A549 treated with dexamethasone at 1 μM for 4 hours (cell line): ENCODE measurements around the gene CFAP97D2. TPM values are rescaled to one million over a fixed set of nuclear protein-coding genes. Genes with fewer than 3 reads are reported as not detected.

ENCODE experiments used
- total RNA-seq: library from RNA; stranded (reverse); fragments of 200-300 nt; extraction: Qiagen RNA extraction; gene quantifications from 5 replicates; pipeline ENCODE4 v1.2.3, GENCODE V29; 2022

Gene CFAP97D2
- not detected in 5 replicates for total RNA-seq

DNA sequence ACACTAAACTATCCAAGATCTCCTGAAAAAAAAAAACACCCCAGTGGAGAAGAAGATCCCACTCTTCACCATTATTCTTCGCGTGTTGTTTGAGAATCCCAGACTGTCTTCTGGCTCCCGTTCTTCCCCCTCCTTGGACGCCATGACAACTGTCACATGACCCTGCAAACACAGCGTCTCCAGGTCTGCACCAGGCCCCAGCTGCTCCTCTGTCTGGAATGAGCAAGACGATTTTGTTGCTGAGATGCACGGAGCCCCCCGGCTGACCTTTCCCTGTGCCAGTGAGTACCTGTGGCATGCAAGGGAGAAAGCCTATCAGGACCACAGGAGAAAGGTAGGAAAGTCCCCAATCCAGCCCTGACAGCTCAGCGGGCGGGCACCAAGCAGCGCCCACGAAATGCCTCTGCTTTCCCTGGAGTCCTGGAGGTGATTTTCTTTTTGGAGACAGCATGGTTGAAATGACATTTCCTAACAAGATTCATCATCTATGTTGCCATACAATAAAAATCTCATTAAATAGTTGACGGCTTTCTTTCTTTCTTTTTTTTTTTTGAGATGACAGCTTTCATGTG lies at the start of gene CFAP97D2:
Gene CFAP97D2 (plus strand): TSS at position 171 of the 572 bp plus-strand sequence. CDS start 74 bp downstream, at position 245.

DNA sequence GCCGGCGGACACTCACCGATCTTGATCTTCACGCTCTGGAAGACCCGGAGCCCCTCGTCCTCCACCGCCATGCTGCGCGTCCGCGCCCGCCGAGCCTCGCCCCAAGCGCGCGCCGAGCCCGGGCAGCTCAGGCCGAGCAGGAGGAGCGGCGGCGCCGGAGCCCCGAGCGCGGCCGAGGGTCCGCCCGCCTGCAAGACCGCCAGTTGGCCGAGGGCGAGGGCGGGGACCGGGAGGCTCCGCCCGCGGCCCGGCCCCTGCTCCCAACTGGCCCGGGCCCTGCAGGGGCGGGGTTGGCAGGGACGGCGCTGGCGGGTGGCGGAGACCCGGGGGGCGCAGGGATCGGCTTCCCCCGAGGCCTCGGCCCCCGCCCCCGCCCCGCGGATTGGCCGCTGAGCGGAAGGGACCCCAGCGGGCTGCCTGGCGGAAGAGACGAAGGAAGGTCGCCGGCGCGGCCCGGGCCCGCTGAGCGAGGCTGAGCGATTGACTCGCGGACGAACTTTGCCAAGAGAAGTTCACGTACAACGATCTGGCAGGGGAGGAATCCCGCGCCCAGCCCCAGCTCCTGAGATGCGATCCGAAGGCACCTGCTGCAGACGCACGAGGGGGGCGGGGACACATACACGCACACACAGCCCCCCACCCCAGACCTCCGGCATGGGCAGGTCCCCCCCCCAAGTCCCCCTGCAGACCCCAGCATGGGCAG lies 46.5 kb upstream of the CFAP97D2 start, which contains the start of gene RASA3:
Gene RASA3 (minus strand): TSS at position 205 of the 703 bp plus-strand sequence. CDS start 134 bp downstream, at position 71.

GRCh38 chr13:114234645-114235421 lies 55.8 kb downstream of the CFAP97D2 start, which contains the start of gene CDC16:
TSS of gene CDC16 (plus strand) at chr13:114234897. CDS start at chr13:114235085, 188 bp downstream.

Other genes with a start within 250 kb of the CFAP97D2 start
- gene C13orf46, start 205.2 kb upstream of the CFAP97D2 start, total RNA-seq: 0.10 to 0.26 TPM (median 0.19 TPM) in 5 replicates
- gene RASA3, start 46.6 kb upstream of the CFAP97D2 start, total RNA-seq: 8.5 to 11.6 TPM (median 10.0 TPM) in 5 replicates
- 42.7 to 46.1 TPM (median 43.5 TPM) in 5 replicates for gene CDC16, start 55.6 kb downstream of the CFAP97D2 start, total RNA-seq
- 36.7 to 37.7 TPM (median 37.0 TPM) in 5 replicates for gene UPF3A, start 102.3 kb downstream of the CFAP97D2 start, total RNA-seq
- gene CHAMP1, start 135.2 kb downstream of the CFAP97D2 start, total RNA-seq: 19.8 to 29.7 TPM (median 26.6 TPM) in 5 replicates